ENCODE results near the gene CYP2U1.
"Not testable (repeated sequence)": the region's sequence is repeated elsewhere in the genome, so short reads cannot be mapped to it uniquely, and the experiment has no call there.

CYP2U1 gene

DNA sequence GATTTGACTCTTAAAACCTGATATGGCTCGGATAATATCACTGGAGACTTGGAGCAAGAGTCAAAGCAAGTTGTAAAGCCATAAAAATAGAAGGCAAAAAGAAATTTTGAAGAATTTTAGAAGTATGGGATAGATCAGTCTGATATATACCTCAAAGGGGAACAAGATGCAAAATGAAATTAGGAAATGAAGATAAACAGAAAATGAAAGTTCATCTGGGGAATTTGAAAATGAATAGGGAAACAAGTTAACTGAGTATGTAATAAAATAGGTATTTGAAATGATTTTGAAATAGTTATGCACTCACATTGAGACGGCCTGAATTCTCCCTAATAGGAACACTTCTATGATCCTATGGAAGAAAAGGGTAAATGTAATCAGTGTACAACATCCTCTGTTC, 5.7 kb downstream of the CYP2U1 start:
- peaks cover 3 to 20% (median 11%) of the 10 kb centered on the region in 10 experiments; a peak in 19 of 20 replicates for H3K4me1 ChIP-seq
- no peak overlapping the region for H3K4me3 ChIP-seq
- H3K9me3 ChIP-seq (replicated peaks in 1 of 11), result no peaks in the 10 kb centered on the region
- H4K20me1 ChIP-seq, result no peaks in the 10 kb centered on the region
- H3K36me3 ChIP-seq, result no peaks in the 10 kb centered on the region
- H3K27ac ChIP-seq, result no peak overlapping the region
- no peak overlapping the region for H3K9ac ChIP-seq
- H3K4me2 ChIP-seq, result peak overlapping the region in 3 of 11 experiments; percentile 1 to 61 (median 33); a peak in 5 of 22 replicates
- no peak for TF ChIP-seq Cebpa-rat (IDR thresholded peaks at IDR 0.05)
- H3K27me3 ChIP-seq, result peaks cover 7 to 10% (median 8%) of the 10 kb centered on the region in 11 experiments; a peak in 19 of 22 replicates

- no peaks in the 10 kb centered on the region for H4K20me1 ChIP-seq
- TF ChIP-seq Cebpa-rat (IDR thresholded peaks at IDR 0.05), result no peak
Observed at GRCh38 chr4:107939307-107939706, 8.0 kb downstream of the CYP2U1 start.

GRCh38 chr4:107945809-107946208, 14.5 kb downstream of the CYP2U1 start:
- H3K4me1 ChIP-seq, result peaks cover 0 to 10% (median 0%) of the 10 kb centered on the region in 10 experiments; a peak in 2 of 20 replicates
- H3K4me2 ChIP-seq, result no peak overlapping the region
- H3K36me3 ChIP-seq, result peaks cover 0 to 30% (median 6%) of the 10 kb centered on the region in 11 experiments; a peak in 11 of 22 replicates
- H3K9ac ChIP-seq, result no peak overlapping the region
- no peaks in the 10 kb centered on the region for H3K27me3 ChIP-seq
- TF ChIP-seq Cebpa-rat (IDR thresholded peaks at IDR 0.05), result no peak
- H3K27ac ChIP-seq, result no peak overlapping the region
- H3K4me3 ChIP-seq, result no peak overlapping the region
- H3K9me3 ChIP-seq (replicated peaks in 1 of 11), result 0 out of 22 replicates have a peak, but pooled peaks cover 0 to 5% (median 0%) of the 10 kb centered on the region in 11 experiments
- H4K20me1 ChIP-seq, result no peaks in the 10 kb centered on the region

More at GRCh38 chr4:107939307-107939706, 8.0 kb downstream of the CYP2U1 start:
- Histone ChIP-seq H3K4me3 (no peak overlapping the region), H3K4me2 (no peak overlapping the region), H3K9me3 (replicated peaks in 1 of 11) (0 out of 22 replicates have a peak, but pooled peaks cover 0 to 5% (median 0%) of the 10 kb centered on the region in 11 experiments), H3K27me3 (no peaks in the 10 kb centered on the region), H3K4me1 (peaks cover 0 to 19% (median 4%) of the 10 kb centered on the region in 10 experiments; a peak in 8 of 20 replicates), H3K36me3 (no peaks in the 10 kb centered on the region), H3K27ac (no peak overlapping the region), H3K9ac (no peak overlapping the region)

DNA sequence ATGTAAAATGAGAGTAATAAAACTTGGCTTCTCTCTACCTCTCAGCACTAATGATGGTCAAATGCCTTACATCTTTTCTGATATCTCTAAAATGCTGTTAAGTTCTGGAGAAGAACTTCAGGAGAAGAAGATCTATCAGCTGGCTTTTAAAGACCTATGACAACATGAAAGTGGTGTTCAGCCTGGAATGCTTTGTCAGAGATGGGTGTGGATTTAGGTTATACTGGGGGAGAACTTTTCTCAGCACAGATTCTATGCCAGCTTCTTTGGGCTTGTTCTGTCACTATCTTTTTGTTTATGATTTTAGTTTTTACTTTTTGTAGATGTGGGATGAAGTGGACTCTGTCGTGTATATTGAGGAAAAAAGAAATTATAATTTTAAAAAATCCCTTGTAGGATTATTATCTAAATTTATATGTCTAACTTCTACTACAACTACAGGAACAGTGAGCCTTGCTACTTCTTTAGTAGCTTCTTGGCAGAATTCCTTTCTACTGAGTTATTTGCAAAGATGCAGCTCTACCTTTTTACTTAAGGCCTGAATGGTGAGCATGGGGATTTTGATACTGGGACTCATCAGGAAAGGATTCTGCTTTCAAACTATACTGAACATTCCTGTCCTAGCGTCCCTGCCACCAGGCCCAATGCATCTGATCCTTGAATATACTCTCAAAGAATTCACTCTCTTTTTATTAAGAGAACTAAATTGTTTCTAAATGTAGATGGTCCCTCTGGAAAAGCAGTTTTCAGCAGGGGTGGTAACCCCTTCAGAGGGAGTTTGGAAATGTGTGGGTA, 19.6 kb downstream of the CYP2U1 start:
- Histone ChIP-seq H3K4me3 (no peak overlapping the region), H3K27me3 (no peaks in the 10 kb centered on the region), H3K4me1 (no peaks in the 10 kb centered on the region), H3K9ac (no peak overlapping the region), H3K27ac (no peak overlapping the region), H3K9me3 (replicated peaks in 1 of 11) (peaks cover 2 to 11% (median 10%) of the 10 kb centered on the region in 11 experiments; a peak in 13 of 22 replicates), H3K4me2 (no peak overlapping the region), H3K36me3 (peaks cover 0 to 29% (median 6%) of the 10 kb centered on the region in 11 experiments; a peak in 11 of 22 replicates), H4K20me1 (no peaks in the 10 kb centered on the region)
- no peak for TF ChIP-seq Cebpa-rat (IDR thresholded peaks at IDR 0.05)

GRCh38 chr4:107951551-107951950, 20.2 kb downstream of the CYP2U1 start:
- Histone ChIP-seq H3K4me1 (no peaks in the 10 kb centered on the region), H3K27me3 (no peaks in the 10 kb centered on the region), H3K4me3 (no peak overlapping the region), H3K36me3 (peaks cover 0 to 28% (median 6%) of the 10 kb centered on the region in 11 experiments; a peak in 11 of 22 replicates), H3K9me3 (replicated peaks in 1 of 11) (peaks cover 8 to 17% (median 15%) of the 10 kb centered on the region in 11 experiments; a peak in 19 of 22 replicates), H3K4me2 (no peak overlapping the region), H4K20me1 (no peaks in the 10 kb centered on the region), H3K9ac (no peak overlapping the region), H3K27ac (no peak overlapping the region)
- no peak for TF ChIP-seq Cebpa-rat (IDR thresholded peaks at IDR 0.05)

DNA sequence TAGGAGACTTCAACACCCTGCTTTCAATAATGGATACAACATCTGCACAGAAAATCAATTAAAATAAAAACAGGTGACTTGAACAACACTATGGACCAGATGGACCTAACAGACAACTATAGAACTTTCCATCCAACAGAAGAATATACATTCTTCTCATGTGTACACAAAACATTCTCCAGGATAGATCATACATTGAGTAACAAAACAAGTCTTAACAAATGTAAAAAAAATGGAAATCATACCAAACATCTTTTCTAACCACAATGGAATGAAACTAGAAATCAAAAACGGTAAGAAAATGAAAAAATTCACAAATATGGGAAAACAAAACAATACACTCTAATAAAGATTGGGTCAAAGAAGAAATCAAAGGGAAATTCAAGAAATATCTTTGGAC, 24.7 kb downstream of the CYP2U1 start:
- H3K27me3 ChIP-seq, result no peaks in the 10 kb centered on the region
- no peaks in the 10 kb centered on the region for H4K20me1 ChIP-seq
- H3K4me2 ChIP-seq, result no peak overlapping the region
- peaks cover 0 to 4% (median 0%) of the 10 kb centered on the region in 11 experiments; a peak in 2 of 22 replicates for H3K36me3 ChIP-seq
- H3K4me3 ChIP-seq, result no peak overlapping the region
- no peaks in the 10 kb centered on the region for H3K4me1 ChIP-seq
- TF ChIP-seq Cebpa-rat (IDR thresholded peaks at IDR 0.05), result no peak
- H3K9me3 ChIP-seq (replicated peaks in 1 of 11), result peaks cover 18 to 31% (median 24%) of the 10 kb centered on the region in 11 experiments
- H3K9ac ChIP-seq, result no peak overlapping the region
- no peak overlapping the region for H3K27ac ChIP-seq

- peaks cover 0 to 5% (median 0%) of the 10 kb centered on the region in 11 experiments; a peak in 2 of 22 replicates for H3K9me3 ChIP-seq (replicated peaks in 1 of 11)
- H4K20me1 ChIP-seq, result no peaks in the 10 kb centered on the region
- H3K36me3 ChIP-seq, result no peaks in the 10 kb centered on the region
- H3K4me2 ChIP-seq, result no peak overlapping the region
- no peak overlapping the region for H3K4me3 ChIP-seq
- no peaks in the 10 kb centered on the region for H3K27me3 ChIP-seq
- no peak overlapping the region for H3K27ac ChIP-seq
- no peak for TF ChIP-seq Cebpa-rat (IDR thresholded peaks at IDR 0.05)
- peaks cover 0 to 3% (median 0%) of the 10 kb centered on the region in 10 experiments; a peak in 1 of 20 replicates for H3K4me1 ChIP-seq
- no peak overlapping the region for H3K9ac ChIP-seq
Observed at GRCh38 chr4:107966903-107967302, 35.6 kb downstream of the CYP2U1 start.

GRCh38 chr4:107967519-107967918, 36.2 kb downstream of the CYP2U1 start:
- H4K20me1 ChIP-seq; H3K9me3 ChIP-seq (replicated peaks in 1 of 11): not testable (repeated sequence)

GRCh38 chr4:107967921-107968320, 36.6 kb downstream of the CYP2U1 start:
- H3K4me1 ChIP-seq; H3K27me3 ChIP-seq; H3K9me3 ChIP-seq (replicated peaks in 1 of 11); H3K4me3 ChIP-seq; H3K27ac ChIP-seq; H3K4me2 ChIP-seq; H3K9ac ChIP-seq; H4K20me1 ChIP-seq; H3K36me3 ChIP-seq: not testable (repeated sequence)

More at GRCh38 chr4:107967519-107967918, 36.2 kb downstream of the CYP2U1 start:
- H3K4me1 ChIP-seq, H3K4me3 ChIP-seq, H3K27ac ChIP-seq, H3K9ac ChIP-seq, H3K27me3 ChIP-seq, H3K36me3 ChIP-seq, H3K4me2 ChIP-seq: not testable (repeated sequence)
